GM12873 (cell line): ENCODE results near the gene DSCAM.
A peak's percentile ranks its signal among the peaks of the same experiment; 100 is the strongest.

Experiments
- CTCF ChIP-seq: IDR thresholded peaks from 2 replicates; pipeline ENCODE4 v1.5.1; 2012; ENCODE audit warnings: low read depth, mild to moderate bottlenecking, moderate library complexity, low read length, control low read depth; ENCODE audit not compliant: insufficient read depth; ENCODE audit errors: missing control alignments

The DSCAM gene

GRCh38 chr21:40395732-40396131 lies 451.2 kb downstream of the DSCAM start:
- no peak for TF ChIP-seq CTCF

- no peak for TF ChIP-seq CTCF
Observed at GRCh38 chr21:40393066-40393465, 453.9 kb downstream of the DSCAM start.

- TF ChIP-seq CTCF, result no peak
Observed at GRCh38 chr21:40388046-40388445, 458.9 kb downstream of the DSCAM start.

GRCh38 chr21:40386981-40387747 lies 459.8 kb downstream of the DSCAM start:
- no peak for TF ChIP-seq CTCF

- peak; percentile 56 for TF ChIP-seq CTCF
Observed at GRCh38 chr21:40386294-40386911, 460.6 kb downstream of the DSCAM start.

- TF ChIP-seq CTCF, result no peak
Observed at GRCh38 chr21:40385883-40386282, 461.1 kb downstream of the DSCAM start.

GRCh38 chr21:40383951-40384350 lies 463.0 kb downstream of the DSCAM start:
- no peak for TF ChIP-seq CTCF
